NCI-H1048 (cell line): ENCODE results near the gene PTTG2.

Source experiments
- DNase-seq: peaks from one replicate; lab custom pipeline; 2025; lab: John Stamatoyannopoulos, UW

Gene PTTG2

DNA sequence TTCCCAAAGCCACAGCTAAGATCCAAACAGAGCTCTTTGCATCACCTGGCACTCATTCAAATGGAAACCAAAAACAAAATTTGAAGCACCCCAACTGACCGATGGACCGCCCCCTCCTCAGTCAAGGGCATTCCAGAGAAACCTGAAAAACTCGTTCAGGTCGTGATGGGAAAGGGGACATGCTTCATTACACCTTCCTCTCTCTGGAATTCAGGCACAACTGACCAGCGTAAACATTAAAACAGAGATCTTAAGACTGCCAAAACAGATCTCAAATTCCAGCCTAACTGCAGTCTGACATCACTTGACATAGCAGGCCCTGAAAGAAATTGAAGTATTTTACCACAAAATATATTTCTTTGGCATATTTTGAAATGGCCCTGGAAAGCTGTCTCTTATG, 28.5 kb downstream of the PTTG2 start:
- no peak for DNase-seq

- DNase-seq, result no peak
These were observed 29.4 kb downstream of the PTTG2 start for GRCh38 chr4:37989398-37990260.

GRCh38 chr4:37990731-37991245, 30.6 kb downstream of the PTTG2 start:
- no peak for DNase-seq

GRCh38 chr4:37991623-37992410, 31.6 kb downstream of the PTTG2 start:
- DNase-seq, result no peak

GRCh38 chr4:37993806-37994205, 33.6 kb downstream of the PTTG2 start:
- no peak for DNase-seq

DNA sequence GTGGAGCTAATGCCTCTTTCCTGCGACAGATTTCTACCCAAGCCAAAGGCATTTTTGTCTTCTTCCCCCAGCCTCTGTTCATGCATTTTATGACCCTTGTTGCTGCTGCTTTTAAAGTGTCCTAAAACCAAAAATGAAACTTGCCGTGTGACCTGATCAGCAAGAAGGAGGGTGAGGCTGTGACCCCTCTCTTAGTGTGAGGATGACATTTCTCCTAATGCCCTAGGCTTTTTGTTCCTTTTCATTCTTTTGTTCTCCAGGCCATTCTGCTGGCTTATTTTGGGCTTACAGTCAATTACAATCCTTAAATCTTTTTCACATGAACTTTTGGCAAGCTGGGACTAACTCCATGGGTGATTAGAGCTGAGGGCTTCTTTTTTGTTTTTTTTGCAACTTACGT, 34.4 kb downstream of the PTTG2 start:
- no peak for DNase-seq

DNA sequence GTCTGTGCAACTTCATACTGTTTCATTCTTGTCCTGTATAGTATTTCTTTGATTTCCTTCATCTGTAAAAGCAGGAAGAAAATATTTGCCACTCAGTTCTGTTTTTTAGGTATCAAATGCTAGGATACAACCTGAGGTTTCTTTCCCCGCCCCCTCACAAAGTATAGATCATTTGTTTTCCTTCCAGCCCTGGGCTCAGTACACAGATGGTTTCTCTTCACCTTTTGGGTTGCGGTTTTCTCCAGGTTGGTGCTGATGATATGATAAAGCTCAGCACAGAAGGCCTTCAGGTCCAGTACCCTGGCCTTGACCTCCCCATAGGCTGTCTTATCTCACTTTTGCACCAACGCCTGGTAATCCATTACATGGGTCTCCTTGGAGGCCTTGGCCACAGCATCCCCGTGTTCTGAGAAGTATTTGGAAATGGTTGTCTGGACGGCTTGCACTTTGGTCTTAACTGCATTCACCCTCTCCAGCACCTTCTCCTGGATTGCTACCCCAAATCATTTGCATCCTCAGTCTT, 35.2 kb downstream of the PTTG2 start:
- no peak for DNase-seq

- no peak for DNase-seq
These were observed 36.0 kb downstream of the PTTG2 start for GRCh38 chr4:37995981-37996775.

- no peak for DNase-seq
These were observed 38.0 kb downstream of the PTTG2 start for GRCh38 chr4:37998226-37998625.

DNA sequence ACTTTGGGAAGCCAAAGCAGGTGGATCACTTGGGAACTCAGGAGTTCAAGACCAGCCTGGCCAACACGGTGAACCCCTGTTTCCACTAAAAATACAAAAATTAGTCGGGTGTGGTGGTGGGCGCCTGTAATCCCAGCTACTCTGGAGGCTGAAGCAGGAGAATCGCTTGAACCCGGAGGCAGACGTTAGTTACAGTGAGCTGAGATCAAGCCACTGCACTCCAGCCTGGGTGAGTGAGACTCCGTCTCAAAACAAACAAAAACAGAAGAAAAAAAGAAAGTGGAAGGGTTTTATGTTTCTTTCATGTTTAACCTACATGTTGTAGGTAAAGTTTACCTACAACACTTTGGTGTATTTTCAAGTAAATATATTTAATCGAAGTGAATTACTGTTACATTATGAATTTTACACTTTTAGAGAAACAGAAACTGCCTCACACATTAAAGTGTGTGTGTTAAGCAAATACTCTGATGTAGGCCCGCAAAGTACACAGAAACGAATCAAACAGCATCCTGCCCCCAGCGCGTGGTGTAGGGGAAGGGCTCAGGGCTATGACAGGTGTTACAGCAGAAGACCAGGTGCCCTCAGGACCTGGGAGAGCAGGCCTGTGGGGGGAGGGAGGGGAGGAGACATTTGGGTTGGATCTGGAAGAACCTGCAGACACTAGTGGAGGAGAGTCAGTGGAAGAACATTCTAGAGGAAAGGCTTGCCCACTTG, 39.0 kb downstream of the PTTG2 start:
- DNase-seq, result no peak

DNA sequence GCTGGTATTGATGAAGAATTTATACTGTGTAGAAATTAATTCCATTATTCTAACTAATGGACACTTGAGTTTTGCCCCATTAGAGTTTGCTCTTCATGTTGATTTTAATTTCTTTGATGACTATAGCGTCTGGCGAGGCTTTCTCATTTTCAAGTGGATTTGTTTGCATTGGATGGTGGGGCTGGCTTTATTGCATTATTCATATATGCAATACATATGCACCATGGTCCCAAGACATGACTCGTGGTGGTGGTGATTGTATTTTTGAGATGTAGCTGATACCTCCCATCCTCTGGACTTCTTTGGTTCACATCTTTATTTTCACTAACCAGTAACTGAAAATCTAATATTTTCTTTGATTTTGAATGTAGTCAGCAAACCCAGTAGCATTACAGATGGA, 39.8 kb downstream of the PTTG2 start:
- no peak for DNase-seq

DNA sequence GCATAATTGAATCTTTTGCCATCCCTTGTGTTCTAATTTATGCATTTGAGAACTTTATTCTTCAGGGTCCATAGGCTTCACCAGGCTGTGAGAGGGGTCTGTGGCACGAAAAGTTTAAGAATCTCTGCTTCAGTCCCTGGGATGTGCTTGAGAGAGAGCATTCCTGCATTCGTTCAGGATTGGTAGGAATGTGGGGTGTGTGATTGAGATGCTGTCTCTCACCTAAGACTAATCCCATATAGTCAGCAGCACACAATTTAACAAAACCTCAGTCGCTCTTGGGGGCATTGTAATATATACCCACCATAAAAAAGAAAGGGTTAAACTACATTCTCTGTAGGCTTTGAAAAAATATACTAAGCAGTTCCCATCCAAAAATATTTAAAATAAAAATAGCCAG, 41.7 kb downstream of the PTTG2 start:
- no peak for DNase-seq

GRCh38 chr4:38002451-38003071, 42.4 kb downstream of the PTTG2 start:
- DNase-seq, result no peak

GRCh38 chr4:38003102-38003501, 42.9 kb downstream of the PTTG2 start:
- no peak for DNase-seq

- no peak for DNase-seq
These were observed 43.4 kb downstream of the PTTG2 start for GRCh38 chr4:38003628-38004027.

DNA sequence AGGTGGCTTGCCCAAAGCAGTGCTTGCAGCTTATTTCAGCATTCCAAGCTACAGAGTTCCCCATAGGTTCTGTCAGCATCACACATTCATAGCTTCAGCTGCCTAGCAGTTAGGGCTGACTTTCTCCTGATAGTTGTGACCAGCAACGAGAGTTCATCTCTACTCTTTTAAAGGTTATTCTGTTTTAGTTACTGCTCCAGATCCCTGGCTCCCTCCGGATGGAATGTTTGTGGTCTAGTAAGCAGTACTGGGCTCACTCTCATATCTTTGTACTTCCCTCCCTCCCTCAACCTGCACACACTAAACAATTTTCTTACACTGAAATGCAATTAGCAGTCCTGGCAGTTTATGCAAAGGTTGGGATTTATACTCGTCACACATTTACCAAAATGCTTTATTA, 43.9 kb downstream of the PTTG2 start:
- DNase-seq, result no peak

DNA sequence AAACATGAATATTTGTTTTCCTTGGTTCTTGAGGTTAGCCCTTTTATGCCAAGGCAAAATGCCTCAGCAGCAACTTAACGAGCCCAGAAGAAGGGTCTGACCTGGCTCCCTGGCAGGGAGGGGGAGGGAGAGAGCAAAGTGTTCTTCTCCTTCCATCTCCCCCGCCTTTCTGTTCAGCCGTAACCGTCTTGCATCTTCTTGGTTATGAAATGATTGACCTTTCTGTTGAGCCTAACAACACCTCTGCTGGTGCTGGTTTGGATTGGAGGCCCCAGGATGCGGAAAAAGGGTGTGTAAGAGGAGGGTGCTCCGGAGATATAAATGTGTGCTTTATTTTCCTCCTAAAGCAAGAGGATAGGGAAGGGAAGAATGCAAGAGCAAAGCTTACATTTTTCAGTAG, 44.7 kb downstream of the PTTG2 start:
- no peak for DNase-seq

GRCh38 chr4:38005637-38006036, 45.4 kb downstream of the PTTG2 start:
- no peak for DNase-seq

- DNase-seq, result no peak
These were observed 47.4 kb downstream of the PTTG2 start for GRCh38 chr4:38007645-38008044.

GRCh38 chr4:38008571-38009021, 48.4 kb downstream of the PTTG2 start:
- no peak for DNase-seq

DNA sequence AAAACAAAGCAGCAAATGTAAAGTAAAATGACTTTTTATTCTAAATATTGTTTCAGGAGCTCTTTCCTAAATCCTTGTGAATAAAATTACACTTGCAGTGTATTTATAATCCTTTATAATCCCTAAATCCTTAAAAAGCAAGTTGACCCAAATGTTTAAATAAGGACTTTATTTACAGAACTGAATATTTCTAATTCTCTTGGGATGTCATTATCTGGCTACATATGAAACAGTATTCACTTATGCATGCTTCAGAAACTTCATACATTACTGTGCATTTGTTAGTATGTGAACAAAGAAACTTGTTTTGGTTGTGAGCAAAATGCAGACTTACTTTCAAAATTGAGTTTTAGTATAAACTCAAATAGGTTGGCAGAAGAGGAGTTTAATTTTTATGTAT, 49.2 kb downstream of the PTTG2 start:
- DNase-seq, result no peak
